ENCODE results near the gene PADI4. TPM values are rescaled to one million over a fixed set of nuclear protein-coding genes. Genes with fewer than 3 reads are reported as not detected.

The PADI4 gene
- total and polyA plus RNA-seq, 3 donors from 2014 or later: 0.16 to 0.32 TPM; not detected in 1

DNA sequence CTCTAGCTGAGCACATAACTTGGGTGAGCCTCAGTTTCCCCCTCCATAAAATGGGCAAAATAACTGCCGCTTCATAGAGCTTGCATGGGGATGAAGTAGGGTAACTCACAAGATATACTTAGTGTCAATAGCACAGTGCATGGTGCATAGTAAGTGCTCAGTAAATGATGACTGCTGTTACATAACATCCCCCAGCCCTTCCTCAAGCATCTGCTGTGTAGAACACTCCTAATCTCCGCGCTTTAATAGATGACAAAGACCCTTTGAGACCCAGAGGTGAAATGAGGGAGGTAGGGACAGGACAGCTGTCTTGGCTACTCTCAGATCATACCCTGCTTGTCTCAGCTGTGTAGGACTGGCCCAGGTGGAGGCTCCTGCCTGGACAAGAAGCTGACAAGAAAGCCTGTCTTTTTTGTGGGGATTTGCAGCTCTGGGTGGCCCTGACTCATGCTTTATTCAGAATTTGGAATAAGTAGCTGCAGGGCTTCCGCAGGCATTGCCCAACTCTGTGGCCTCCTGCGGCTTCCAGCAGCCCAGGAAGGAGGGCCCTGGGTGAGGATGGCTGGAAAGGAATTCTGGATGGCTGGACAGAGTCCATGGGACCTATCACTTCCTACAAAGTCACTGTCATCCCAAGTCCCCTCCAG, 20.7 kb upstream of the PADI4 start:
- Histone ChIP-seq H3K4me1 (no peaks in the 10 kb centered on the region), H3K36me3 (ENCODE audit: low read depth, missing control alignments) (no peaks in the 10 kb centered on the region), H3K4me3 (no peak overlapping the region), H3K9me3 (no peaks in the 10 kb centered on the region), H3K27ac (no peak overlapping the region), H3K27me3 (no peaks in the 10 kb centered on the region)
- intact Hi-C loops (cut with DNase I; ENCODE audit: low total_unique reads): no loop called here
- no peak for DNase-seq
- TF ChIP-seq, protein P1, sequence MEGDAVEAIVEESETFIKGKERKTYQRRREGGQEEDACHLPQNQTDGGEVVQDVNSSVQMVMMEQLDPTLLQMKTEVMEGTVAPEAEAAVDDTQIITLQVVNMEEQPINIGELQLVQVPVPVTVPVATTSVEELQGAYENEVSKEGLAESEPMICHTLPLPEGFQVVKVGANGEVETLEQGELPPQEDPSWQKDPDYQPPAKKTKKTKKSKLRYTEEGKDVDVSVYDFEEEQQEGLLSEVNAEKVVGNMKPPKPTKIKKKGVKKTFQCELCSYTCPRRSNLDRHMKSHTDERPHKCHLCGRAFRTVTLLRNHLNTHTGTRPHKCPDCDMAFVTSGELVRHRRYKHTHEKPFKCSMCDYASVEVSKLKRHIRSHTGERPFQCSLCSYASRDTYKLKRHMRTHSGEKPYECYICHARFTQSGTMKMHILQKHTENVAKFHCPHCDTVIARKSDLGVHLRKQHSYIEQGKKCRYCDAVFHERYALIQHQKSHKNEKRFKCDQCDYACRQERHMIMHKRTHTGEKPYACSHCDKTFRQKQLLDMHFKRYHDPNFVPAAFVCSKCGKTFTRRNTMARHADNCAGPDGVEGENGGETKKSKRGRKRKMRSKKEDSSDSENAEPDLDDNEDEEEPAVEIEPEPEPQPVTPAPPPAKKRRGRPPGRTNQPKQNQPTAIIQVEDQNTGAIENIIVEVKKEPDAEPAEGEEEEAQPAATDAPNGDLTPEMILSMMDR (IDR thresholded peaks at IDR 0.05): no peak
- TF ChIP-seq POLR2A (IDR thresholded peaks at IDR 0.05): no peak
- WGBS, 2 donors: 92 to 98% methylated on average over 5 of the region's 5 CpGs

DNA sequence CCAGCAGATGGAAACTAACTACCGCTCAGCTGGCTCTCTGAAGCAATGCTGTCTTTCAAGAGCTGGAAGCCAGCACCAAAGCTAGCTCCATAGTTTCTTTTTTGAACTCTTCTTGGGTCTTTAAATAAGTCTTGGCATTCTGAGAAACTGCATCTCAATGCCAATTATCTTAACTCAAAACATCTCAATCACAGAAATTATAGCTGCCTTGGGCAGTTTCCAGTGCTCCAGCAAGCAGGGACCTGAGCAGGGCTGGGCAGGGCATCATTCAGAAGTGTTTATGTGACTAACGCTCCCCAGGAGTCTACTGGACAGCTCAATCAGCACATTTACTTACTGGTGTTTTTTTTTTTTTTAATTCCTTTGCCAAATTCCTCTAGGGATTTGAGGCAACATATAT, 18.3 kb upstream of the PADI4 start:
- TF ChIP-seq POLR2A (IDR thresholded peaks at IDR 0.05): no peak
- TF ChIP-seq, protein P1 (IDR thresholded peaks at IDR 0.05): no peak
- DNase-seq: no peak
- no peaks in the 10 kb centered on the region for H3K4me1 ChIP-seq
- no peak overlapping the region for H3K27ac ChIP-seq
- intact Hi-C loops (cut with DNase I; ENCODE audit: low total_unique reads): no loop called here
- WGBS, 2 donors: 63 to 66% methylated on average over 2 of the region's 2 CpGs
- H3K4me3 ChIP-seq: no peak overlapping the region
- no peaks in the 10 kb centered on the region for H3K36me3 ChIP-seq (ENCODE audit: low read depth, missing control alignments)
- H3K27me3 ChIP-seq: no peaks in the 10 kb centered on the region
- no peaks in the 10 kb centered on the region for H3K9me3 ChIP-seq

DNA sequence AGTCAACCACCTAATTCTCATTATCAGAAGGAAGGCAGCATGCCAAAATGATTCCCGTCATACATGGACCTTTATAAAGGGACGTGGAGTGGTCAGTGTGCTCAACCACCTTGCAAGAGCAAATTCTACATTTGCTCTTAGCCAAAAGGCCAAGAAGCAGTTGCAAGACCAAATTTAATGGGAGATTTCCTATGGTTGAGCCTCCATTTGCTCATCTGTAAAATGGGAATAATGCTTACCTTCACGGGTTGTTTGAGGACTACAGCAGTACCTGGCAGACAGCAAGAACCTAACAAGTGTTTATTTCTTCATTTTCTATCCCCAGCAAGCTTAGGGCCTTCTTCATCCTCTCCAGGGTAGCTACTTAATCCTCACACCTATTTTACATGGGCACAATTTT, 17.4 kb upstream of the PADI4 start:
- H3K36me3 ChIP-seq (ENCODE audit: low read depth, missing control alignments): no peaks in the 10 kb centered on the region
- no peaks in the 10 kb centered on the region for H3K27me3 ChIP-seq
- H3K4me1 ChIP-seq: no peaks in the 10 kb centered on the region
- DNase-seq: no peak
- intact Hi-C loops (cut with DNase I; ENCODE audit: low total_unique reads): no loop called here
- WGBS, 2 donors: 92 to 94% methylated on average over 3 of the region's 3 CpGs
- no peak overlapping the region for H3K4me3 ChIP-seq
- TF ChIP-seq, protein P1 (IDR thresholded peaks at IDR 0.05): no peak
- no peak for TF ChIP-seq POLR2A (IDR thresholded peaks at IDR 0.05)
- no peaks in the 10 kb centered on the region for H3K9me3 ChIP-seq
- H3K27ac ChIP-seq: no peak overlapping the region

DNA sequence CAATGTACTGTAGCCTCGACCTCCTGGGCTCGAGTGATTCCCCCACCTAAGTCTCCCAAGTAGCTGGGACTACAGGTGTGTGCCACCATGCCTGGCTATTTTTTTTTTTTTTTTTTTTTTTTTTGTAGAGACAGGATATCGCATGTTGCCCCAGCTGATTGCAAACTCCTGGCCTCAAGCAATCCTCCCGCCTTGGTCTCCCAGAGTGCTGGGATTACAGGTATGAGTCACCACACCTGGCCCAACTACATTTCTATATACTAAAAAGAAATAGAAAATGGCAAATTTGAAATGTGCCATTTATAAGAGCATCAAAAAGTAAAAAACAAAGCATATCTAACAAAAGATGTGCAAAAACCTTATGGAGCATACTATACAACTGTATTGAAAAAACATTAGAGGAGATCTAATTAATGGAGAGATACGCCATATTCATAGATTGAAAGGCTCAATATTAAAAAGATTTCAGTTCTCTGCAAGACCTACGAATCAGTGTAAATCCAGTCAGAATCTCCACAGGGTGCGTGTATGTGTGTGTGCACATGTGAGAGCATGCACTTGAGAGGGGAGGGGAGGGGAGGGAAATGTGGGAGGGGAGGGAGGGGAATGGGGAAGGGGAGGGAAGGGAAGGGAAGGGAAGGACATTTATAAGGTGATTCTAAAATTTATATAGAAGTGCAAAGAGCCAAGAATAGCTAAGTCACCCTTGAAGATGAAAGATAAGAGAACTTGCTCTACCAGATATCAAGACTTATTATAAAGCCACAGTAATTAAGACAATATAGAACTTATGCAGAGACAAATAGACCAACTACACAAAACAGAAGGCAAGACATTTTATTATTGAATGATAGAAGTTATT, 15.5 kb upstream of the PADI4 start:
- H3K4me1 ChIP-seq: no peaks in the 10 kb centered on the region
- H3K27me3 ChIP-seq: no peaks in the 10 kb centered on the region
- H3K36me3 ChIP-seq (ENCODE audit: low read depth, missing control alignments): no peaks in the 10 kb centered on the region
- WGBS, 2 donors: 78 to 80% methylated on average over 7 of the region's 7 CpGs
- TF ChIP-seq POLR2A (IDR thresholded peaks at IDR 0.05): no peak
- TF ChIP-seq, protein P1 (IDR thresholded peaks at IDR 0.05): no peak
- no peak overlapping the region for H3K27ac ChIP-seq
- intact Hi-C loops (cut with DNase I; ENCODE audit: low total_unique reads): no loop called here
- H3K9me3 ChIP-seq: no peaks in the 10 kb centered on the region
- no peak overlapping the region for H3K4me3 ChIP-seq
- no peak for DNase-seq

Measured in testis (tissue), 3 donors.